Bone marrow (tissue), 2 donors: ENCODE data around the gene CRLF2.
A peak's percentile ranks its signal among the peaks of the same experiment; 100 is the strongest.
"Not testable (repeated sequence)": the region's sequence is repeated elsewhere in the genome, so short reads cannot be mapped to it uniquely, and the experiment has no call there.

ENCODE experiments used
- DNase-seq, 2 donors: peaks; one replicate each; lab custom pipeline; 2025; lab: John Stamatoyannopoulos, UW

Gene CRLF2, protein sequence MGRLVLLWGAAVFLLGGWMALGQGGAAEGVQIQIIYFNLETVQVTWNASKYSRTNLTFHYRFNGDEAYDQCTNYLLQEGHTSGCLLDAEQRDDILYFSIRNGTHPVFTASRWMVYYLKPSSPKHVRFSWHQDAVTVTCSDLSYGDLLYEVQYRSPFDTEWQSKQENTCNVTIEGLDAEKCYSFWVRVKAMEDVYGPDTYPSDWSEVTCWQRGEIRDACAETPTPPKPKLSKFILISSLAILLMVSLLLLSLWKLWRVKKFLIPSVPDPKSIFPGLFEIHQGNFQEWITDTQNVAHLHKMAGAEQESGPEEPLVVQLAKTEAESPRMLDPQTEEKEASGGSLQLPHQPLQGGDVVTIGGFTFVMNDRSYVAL

GRCh38 chrX:1212532-1212931, at the start of gene CRLF2:
CRLF2 (minus strand) TSS chrX:1212649; CDS start chrX:1212634, 15 bp downstream.
- peak; percentile 39 to 87 for DNase-seq

DNA sequence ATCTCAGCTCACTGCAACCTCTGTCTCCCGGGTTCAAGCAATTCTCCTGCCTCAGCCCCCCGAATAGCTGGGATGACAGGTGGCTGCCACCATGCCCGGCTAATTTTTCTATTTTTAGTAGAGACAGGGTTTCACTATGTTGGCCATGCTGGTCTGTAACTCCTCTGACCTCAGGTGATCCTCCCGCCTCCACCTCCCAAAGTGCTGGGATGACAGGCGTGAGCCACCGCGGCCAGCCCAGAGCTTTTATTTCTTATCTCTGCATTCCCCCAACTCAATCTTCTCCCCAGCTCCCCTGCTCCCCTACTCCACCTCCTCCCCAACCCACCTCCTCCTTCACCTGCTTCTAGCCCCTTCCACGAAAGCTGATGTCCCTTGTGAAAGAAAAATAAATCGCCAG, 49.3 kb upstream of the CRLF2 start:
- not testable (repeated sequence) for DNase-seq

DNA sequence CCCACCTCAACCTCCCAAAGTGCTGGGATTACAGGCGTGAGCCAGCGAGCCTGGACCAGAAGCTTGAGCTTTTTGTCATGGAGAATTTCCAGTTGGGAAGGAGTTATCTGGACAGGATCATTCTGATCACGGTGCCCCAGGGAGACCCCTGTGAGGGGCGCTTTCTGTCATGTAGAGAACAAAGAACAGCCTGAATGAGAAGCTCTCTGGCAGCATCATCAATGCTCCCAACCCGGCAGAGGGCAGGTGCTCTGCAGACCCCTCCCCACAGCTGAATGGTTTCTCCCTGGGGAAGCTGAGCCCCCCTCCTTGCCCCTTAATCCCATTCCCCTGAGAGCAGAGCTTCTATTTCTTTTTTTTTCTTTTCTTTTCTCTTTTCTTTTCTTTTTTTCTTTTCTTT, 48.8 kb upstream of the CRLF2 start:
- no peak for DNase-seq

DNA sequence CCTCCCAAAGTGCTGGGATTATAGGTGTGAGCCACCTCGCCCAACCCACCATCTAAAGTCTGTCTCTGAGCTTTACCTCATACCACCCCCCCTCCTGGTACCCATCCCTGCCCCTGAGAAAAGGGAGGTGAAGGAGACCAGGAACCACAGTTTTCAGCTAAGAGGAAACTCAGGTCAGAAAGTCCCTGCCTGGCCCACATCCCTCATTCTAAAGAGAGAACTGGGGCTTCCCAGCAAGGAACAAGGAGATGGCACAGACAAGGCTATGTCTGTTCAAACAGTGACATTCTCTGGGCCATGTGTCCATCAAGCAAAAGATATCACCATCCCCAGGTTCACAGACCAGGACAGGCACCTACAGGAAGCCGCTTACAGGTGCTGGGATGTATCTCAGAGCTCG, 40.4 kb upstream of the CRLF2 start:
- no peak for DNase-seq

- no peak for DNase-seq
Observed at GRCh38 chrX:1249101-1249887, 36.8 kb upstream of the CRLF2 start.

- DNase-seq: peak; percentile 57 to 90
Observed at GRCh38 chrX:1248331-1249061, 36.0 kb upstream of the CRLF2 start.

DNA sequence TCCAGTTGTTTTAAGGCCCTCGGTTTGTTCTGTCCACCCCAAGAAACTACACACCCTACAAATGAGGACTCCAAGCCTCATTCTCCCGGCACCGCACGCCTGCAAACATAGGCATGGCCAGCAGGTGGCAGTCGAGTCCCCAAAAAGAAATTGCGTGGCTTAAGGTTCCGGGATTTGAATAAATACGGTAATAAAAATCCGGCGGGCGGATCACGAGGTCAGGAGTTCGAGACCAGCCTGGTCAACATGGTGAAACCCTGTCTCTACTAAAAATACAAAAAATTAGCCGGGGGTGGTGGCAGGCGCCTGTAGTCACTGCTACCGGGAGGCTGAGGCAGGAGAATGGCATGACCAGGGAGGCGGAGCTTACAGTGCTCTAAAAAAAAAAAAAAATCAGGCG, 34.4 kb upstream of the CRLF2 start:
- peak; percentile 66 to 77 for DNase-seq

- DNase-seq: peak in 1 of 2 donors; percentile 4
Observed at GRCh38 chrX:1244164-1245076, 32.0 kb upstream of the CRLF2 start.

- peak in 1 of 2 donors; percentile 66 for DNase-seq
Observed at GRCh38 chrX:1242891-1243402, 30.5 kb upstream of the CRLF2 start.

- DNase-seq: not testable (repeated sequence)
Observed at GRCh38 chrX:1240551-1240950, 28.1 kb upstream of the CRLF2 start.

DNA sequence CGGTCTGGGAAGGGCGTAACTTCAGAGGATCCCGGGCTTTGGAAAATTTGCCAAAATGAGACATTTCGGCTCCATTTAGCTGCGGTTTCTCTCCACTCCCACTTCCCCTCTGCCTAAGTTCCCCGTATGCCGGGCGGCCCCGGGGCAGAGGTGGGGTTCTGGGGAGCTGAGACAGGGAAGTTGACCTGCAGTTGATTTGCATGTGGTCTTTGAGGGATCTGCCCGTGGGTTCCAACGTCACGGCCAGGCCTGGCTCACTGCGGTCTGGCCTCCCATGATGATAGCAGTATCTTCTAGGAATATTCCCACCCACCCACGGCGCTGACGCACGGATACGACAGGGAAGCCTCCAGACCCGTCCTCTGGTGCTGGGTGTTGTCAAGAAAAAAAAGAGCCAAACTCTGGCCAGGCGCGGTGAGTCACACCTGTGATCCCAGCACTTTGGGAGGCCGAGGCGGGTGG, 27.3 kb upstream of the CRLF2 start:
- DNase-seq: peak; percentile 50 to 78

GRCh38 chrX:1231850-1232465, 19.5 kb upstream of the CRLF2 start:
- DNase-seq: peak in 1 of 2 donors; percentile 34

DNA sequence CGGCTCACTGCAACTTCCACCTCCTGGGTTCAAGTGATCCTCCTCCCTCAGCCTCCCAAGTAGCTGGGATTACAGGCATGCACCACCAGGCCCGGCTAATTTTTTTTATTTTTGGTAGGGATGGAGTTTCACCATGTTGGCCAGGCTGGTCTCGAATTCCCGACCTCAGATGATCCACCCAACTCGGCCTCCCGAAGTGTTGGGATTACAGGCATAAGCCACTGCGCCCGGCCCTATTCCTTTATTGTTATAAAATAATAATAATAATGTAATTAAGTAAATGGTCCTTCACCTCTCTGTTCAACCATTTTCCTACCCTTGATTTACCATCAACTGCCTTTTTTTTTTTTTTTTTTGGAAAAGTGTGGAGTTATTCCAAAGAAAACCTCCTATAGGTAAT, 15.7 kb upstream of the CRLF2 start:
- not testable (repeated sequence) for DNase-seq

DNA sequence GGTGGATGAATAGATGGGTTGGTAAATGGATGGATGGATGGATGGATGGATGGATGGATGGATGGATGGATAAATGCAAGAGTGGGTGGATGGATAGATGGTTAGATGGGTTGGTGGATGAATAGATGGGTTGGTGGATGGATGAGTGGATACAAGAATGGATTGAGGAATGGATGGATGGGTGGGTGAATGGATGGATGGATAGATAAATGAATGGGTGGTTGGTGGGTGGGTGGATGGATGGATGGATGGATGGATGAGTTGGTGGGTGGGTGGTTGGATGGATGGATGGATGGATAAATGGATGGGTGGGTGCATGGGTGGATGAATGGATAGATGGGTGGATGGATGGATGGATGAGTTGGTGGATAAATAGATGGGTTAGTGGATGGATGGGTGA, 13.8 kb upstream of the CRLF2 start:
- no peak for DNase-seq

DNA sequence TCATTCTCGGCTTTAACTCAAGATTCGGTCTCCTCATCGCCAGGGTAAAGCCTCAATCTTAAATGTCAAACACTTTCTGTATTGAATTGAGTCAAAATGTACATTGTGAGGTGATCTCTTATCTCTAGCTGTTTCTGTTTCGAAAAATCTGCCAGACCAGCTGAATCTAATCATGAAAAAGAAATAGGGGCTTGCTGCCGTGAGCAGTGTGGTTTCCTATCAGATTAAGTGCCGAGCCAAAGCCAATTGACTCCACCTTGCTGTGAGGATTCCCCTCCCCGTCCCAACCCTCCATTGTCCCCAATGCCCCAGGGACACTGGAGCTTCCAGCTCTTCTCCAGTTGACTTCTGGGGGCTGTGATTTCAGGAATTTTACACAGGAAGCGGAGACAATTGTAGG, 12.5 kb upstream of the CRLF2 start:
- no peak for DNase-seq

GRCh38 chrX:1223242-1223600, 10.8 kb upstream of the CRLF2 start:
- no peak for DNase-seq

DNA sequence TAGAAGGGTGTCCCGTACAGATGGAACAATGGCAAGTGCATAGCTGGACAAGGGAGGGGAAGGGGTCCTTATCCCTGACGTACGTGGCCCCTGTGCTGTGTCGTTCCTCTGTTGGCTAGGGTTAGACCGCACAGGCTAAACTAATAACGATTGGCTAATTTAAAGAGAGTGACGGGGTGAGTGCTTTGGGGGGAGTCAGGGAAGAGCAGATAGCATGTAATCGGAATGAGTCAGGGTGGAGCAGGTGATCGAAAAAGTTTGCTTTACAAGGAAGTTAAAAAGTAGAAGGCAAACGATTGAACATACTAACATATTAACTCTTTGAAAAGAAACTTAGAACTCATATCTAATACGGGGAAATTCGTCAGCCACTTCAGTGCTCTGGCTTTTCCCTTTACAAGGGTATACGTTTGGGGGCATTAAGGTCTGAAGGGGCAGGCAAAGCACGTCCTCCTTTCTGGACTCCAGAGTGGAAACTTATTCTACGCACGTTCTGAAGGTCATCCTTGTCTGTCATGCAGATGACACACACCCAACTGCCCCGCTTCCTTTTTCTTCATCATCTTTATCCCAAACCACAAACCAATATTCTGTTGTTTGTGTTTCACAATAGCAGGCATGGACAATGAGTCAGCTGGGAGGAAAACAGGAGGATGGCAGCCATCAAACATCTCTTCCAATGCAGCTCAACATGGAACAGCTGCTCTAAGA, 10.2 kb upstream of the CRLF2 start:
- DNase-seq: peak; percentile 32 to 44

GRCh38 chrX:1221296-1221845, 8.9 kb upstream of the CRLF2 start:
- DNase-seq: no peak

- no peak for DNase-seq
Observed at GRCh38 chrX:1218286-1218685, 5.8 kb upstream of the CRLF2 start.
